AG04450 (cell line): Measurements from ENCODE around the gene NME8. TPM values are rescaled to one million over a fixed set of nuclear protein-coding genes. Genes with fewer than 3 reads are reported as not detected.

Experiments used
- CTCF ChIA-PET: fragments of 300-600, 350-600 bp; formaldehyde crosslinking; extraction: SDS; loops from one replicate; lab custom pipeline; 2022; ENCODE audit warnings: antibody characterized with exemption, inconsistent platforms; lab: Charles Lee
- POLR2A ChIA-PET: fragments of 350-600 bp; formaldehyde crosslinking; extraction: SDS; loops from one replicate; lab custom pipeline; 2021; ENCODE audit warnings: antibody characterized with exemption, inconsistent platforms; lab: Yijun Ruan, JAX
- DNase-seq: peaks from one replicate; pipeline ENCODE4 v3.0.0-alpha.2; 2011; ENCODE audit warnings: low read depth, low spot score
- H3K27ac ChIP-seq: one replicate; pipeline ENCODE4 v1.5.1; 2012; ENCODE audit warnings: low read depth, low read length, control low read depth
- H3K27me3 ChIP-seq: one replicate; pipeline ENCODE4 v1.6.0; 2012; ENCODE audit warnings: low read length; ENCODE audit not compliant: control insufficient read depth, insufficient read depth
- H3K4me3 ChIP-seq: 2 replicates; pipeline ENCODE4 v1.5.1; 2011; ENCODE audit warnings: mild to moderate bottlenecking, low read depth, low read length, control low read depth
- H3K9me3 ChIP-seq: 2 replicates; pipeline ENCODE4 v1.5.1; 2012; ENCODE audit warnings: low read length; ENCODE audit not compliant: control insufficient read depth, insufficient read depth
- CTCF ChIP-seq: IDR thresholded peaks from 2 replicates; pipeline ENCODE4 v1.5.1; 2011; ENCODE audit warnings: low read depth, low read length, control low read depth, inconsistent platforms
- polyA plus RNA-seq: library from polyadenylated mRNA; depleted of rRNA; stranded (reverse); fragments of >200 nt; gene quantifications from 2 replicates; pipeline ENCODE4 v1.2.3, GENCODE V29; 2011

NME8 gene
- polyA plus RNA-seq, 1 experiment, result not detected

GRCh38 chr7:37912756-37913155 is 64.4 kb downstream of the NME8 start:
- DNase-seq, result no peak
- no peak overlapping the region for H3K27ac ChIP-seq
- ChIA-PET CTCF (interaction anchor here (0.5 to 0.6 kb wide), 2 partner anchors 373 to 487 kb away, joined by 3 to 6 read pairs; no protein-coding TSS in a partner anchor), POLR2A (no interaction called here)
- H3K4me3 ChIP-seq, result no peak overlapping the region
- no peaks in the 10 kb centered on the region for H3K27me3 ChIP-seq
- peaks cover 10% of the 10 kb centered on the region; the same call in 1 of the 2 replicates for H3K9me3 ChIP-seq
- no peak for TF ChIP-seq CTCF

GRCh38 chr7:37915438-37915837 is 67.0 kb downstream of the NME8 start:
- H3K9me3 ChIP-seq, result peaks cover 12% of the 10 kb centered on the region; the same call in 1 of the 2 replicates
- ChIA-PET CTCF (no interaction called here), POLR2A (no interaction called here)
- no peak overlapping the region for H3K27ac ChIP-seq
- no peaks in the 10 kb centered on the region for H3K27me3 ChIP-seq
- TF ChIP-seq CTCF, result no peak
- H3K4me3 ChIP-seq, result no peak overlapping the region
- DNase-seq, result no peak

- Histone ChIP-seq H3K9me3 (peaks cover 18% of the 10 kb centered on the region), H3K27me3 (no peaks in the 10 kb centered on the region), H3K27ac (no peak overlapping the region), H3K4me3 (no peak overlapping the region)
- TF ChIP-seq CTCF, result no peak
- no peak for DNase-seq
- CTCF ChIA-PET, result no interaction called here
- POLR2A ChIA-PET, result no interaction called here
Measured at GRCh38 chr7:37916017-37916672, 67.7 kb downstream of the NME8 start.

- no peaks in the 10 kb centered on the region for H3K27me3 ChIP-seq
- H3K9me3 ChIP-seq, result peaks cover 20% of the 10 kb centered on the region
- CTCF ChIA-PET, result no interaction called here
- no peak within 1 kb of the TSS for H3K27ac ChIP-seq
- no peak; the same call in 1 of the 2 replicates for TF ChIP-seq CTCF
- POLR2A ChIA-PET, result no interaction called here
- no peak for DNase-seq
- no peak within 1 kb of the TSS for H3K4me3 ChIP-seq
Measured at GRCh38 chr7:37916673-37917660, 68.6 kb downstream of the NME8 start, which contains the start of gene SFRP4. Gene SFRP4, minus strand, starts transcription at chr7:37916817. Its CDS starts 280 bp downstream, at chr7:37916537.
